WTC11 (cell line): ENCODE data around the gene XNDC1N. TPM values are rescaled to one million over a fixed set of nuclear protein-coding genes. Genes with fewer than 3 reads are reported as not detected.
"Not testable (repeated sequence)": the region's sequence is repeated elsewhere in the genome, so short reads cannot be mapped to it uniquely, and the experiment has no call there.

Experiments used
- ATAC-seq: fragments of 200-7000 bp; cut with Tn5 transposase; 2 replicates; pipeline ENCODE4 v1.10.0; 2021; ENCODE audit warnings: mild to moderate bottlenecking, moderate library complexity
- CTCF ChIA-PET: fragments of 300-600 bp; sonication (Branson Sonifier 250); formaldehyde crosslinking; loops from one replicate; lab custom pipeline; 2021; ENCODE audit warnings: antibody characterized with exemption; lab: Charles Lee
- POLR2A ChIA-PET: fragments of 350-600 bp; sonication (Branson Sonifier 250); formaldehyde crosslinking; loops from one replicate; lab custom pipeline; 2021; ENCODE audit warnings: antibody characterized with exemption; lab: Charles Lee
- DNase-seq: peaks from one replicate; pipeline ENCODE4 v3.0.0; 2021; ENCODE audit warnings: low spot score
- H3K27ac Mint-ChIP-seq: 2 replicates; pipeline ENCODE4 v1.8.0; 2021; ENCODE audit warnings: mixed read lengths
- H3K27me3 Mint-ChIP-seq: 2 replicates; pipeline ENCODE4 v1.8.0; 2021; ENCODE audit warnings: low read depth, mild to moderate bottlenecking, moderate library complexity, mixed read lengths
- H3K36me3 Mint-ChIP-seq: 2 replicates; pipeline ENCODE4 v1.8.0; 2021; ENCODE audit warnings: mixed read lengths
- H3K4me1 Mint-ChIP-seq: 2 replicates; pipeline ENCODE4 v1.8.0; 2022; ENCODE audit warnings: mixed read lengths
- H3K4me3 Mint-ChIP-seq: 2 replicates; pipeline ENCODE4 v1.8.0; 2021; ENCODE audit warnings: mild to moderate bottlenecking, moderate library complexity, mixed read lengths
- H3K9me3 Mint-ChIP-seq: 2 replicates; pipeline ENCODE4 v1.8.0; 2021; ENCODE audit warnings: mixed read lengths
- ATF6 ChIP-seq: sonication (generic); formaldehyde crosslinking; IDR thresholded peaks from 2 replicates; pipeline ENCODE4 v1.8.1; 2023; ENCODE audit warnings: mild to moderate bottlenecking, missing genetic modification reagents
- E2F5 ChIP-seq: sonication (generic); formaldehyde crosslinking; IDR thresholded peaks from 2 replicates; pipeline ENCODE4 v1.8.1; 2022; ENCODE audit warnings: mild to moderate bottlenecking, moderate library complexity, missing genetic modification reagents
- FOXJ3 ChIP-seq: sonication (generic); formaldehyde crosslinking; IDR thresholded peaks from 2 replicates; pipeline ENCODE4 v1.9.0; 2021; ENCODE audit warnings: missing genetic modification reagents, mild to moderate bottlenecking, borderline replicate concordance
- FOXP4 ChIP-seq: sonication (generic); formaldehyde crosslinking; IDR thresholded peaks from 2 replicates; pipeline ENCODE4 v1.8.0; 2022; ENCODE audit warnings: mild to moderate bottlenecking, missing genetic modification reagents
- MAX ChIP-seq: sonication (generic); formaldehyde crosslinking; IDR thresholded peaks from 2 replicates; pipeline ENCODE4 v1.8.0; 2022; ENCODE audit warnings: mild to moderate bottlenecking, missing genetic modification reagents
- MXD4 ChIP-seq: fragments of 250-450 bp; sonication (Bioruptor Pico); IDR thresholded peaks from 2 replicates; pipeline ENCODE4 v1.8.0; 2021; ENCODE audit warnings: mild to moderate bottlenecking, moderate library complexity, borderline replicate concordance
- NFYB ChIP-seq: sonication (generic); formaldehyde crosslinking; conservative IDR thresholded peaks from 2 replicates; pipeline ENCODE4 v1.8.0; 2022; ENCODE audit warnings: low read depth, missing genetic modification reagents
- NR3C1 ChIP-seq: sonication (generic); formaldehyde crosslinking; conservative IDR thresholded peaks from 2 replicates; pipeline ENCODE4 v1.8.1; 2023; ENCODE audit warnings: low read depth, mild to moderate bottlenecking, missing genetic modification reagents
- SOX15 ChIP-seq: fragments of 250-450 bp; sonication (Bioruptor Pico); IDR thresholded peaks from 2 replicates; pipeline ENCODE4 v1.9.0; 2021; ENCODE audit warnings: mild to moderate bottlenecking
- STAT6 ChIP-seq: sonication (generic); formaldehyde crosslinking; conservative IDR thresholded peaks from 2 replicates; pipeline ENCODE4 v1.8.1; 2023; ENCODE audit warnings: mild to moderate bottlenecking, low read depth, missing genetic modification reagents, moderate library complexity
- ZBTB21 ChIP-seq: sonication (generic); formaldehyde crosslinking; IDR thresholded peaks from 2 replicates; pipeline ENCODE4 v1.8.1; 2023; ENCODE audit warnings: mild to moderate bottlenecking, missing genetic modification reagents, borderline replicate concordance
- ZBTB43 ChIP-seq: sonication (generic); formaldehyde crosslinking; IDR thresholded peaks from 2 replicates; pipeline ENCODE4 v1.8.1; 2023; ENCODE audit warnings: mild to moderate bottlenecking, missing genetic modification reagents
- ZNF263 ChIP-seq: sonication (generic); formaldehyde crosslinking; IDR thresholded peaks from 2 replicates; pipeline ENCODE4 v1.8.1; 2022; ENCODE audit warnings: low read depth, mild to moderate bottlenecking, moderate library complexity, missing genetic modification reagents
- total RNA-seq: library from RNA; stranded (reverse); gene quantifications from 3 replicates; pipeline ENCODE4 v1.2.3, GENCODE V29; 2021
- TF ChIP-seq, protein P1 (sequence below): fragments of 250-450 bp; sonication (Bioruptor Pico); IDR thresholded peaks from 2 replicates; pipeline ENCODE4 v1.9.0; 2021; ENCODE audit warnings: mild to moderate bottlenecking, borderline replicate concordance
- TF ChIP-seq, protein P2 (sequence below): fragments of 250-450 bp; sonication (Bioruptor Pico); IDR thresholded peaks from 2 replicates; pipeline ENCODE4 v1.9.0; 2021; ENCODE audit warnings: mild to moderate bottlenecking

XNDC1N gene
- total RNA-seq, 1 experiment from 2014 or later: 10.6 TPM

DNA sequence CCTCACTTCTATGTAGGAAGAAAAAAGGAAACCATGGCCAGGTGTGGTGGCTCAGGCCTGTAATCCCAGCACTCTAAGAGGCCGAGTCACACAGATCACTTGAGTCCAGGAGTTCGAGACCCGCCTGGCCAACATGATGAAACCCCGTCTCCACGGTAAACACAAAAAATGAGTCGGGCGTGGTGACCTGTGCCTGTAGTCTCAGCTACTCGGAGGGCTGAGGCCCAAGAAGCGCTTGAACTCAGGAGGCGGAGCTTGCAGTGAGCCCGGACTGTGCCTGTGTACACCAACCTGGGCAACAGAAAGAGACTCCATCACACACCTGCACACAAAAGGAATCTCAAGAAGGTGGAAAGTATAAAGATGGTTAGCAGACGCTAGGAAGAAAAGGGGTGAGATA is 32.4 kb downstream of the XNDC1N start:
- CTCF ChIA-PET: no interaction called here
- no peak for DNase-seq
- Mint-ChIP-seq H3K27me3 (no peaks in the 10 kb centered on the region), H3K36me3 (peaks cover 30% of the 10 kb centered on the region), H3K27ac (no peak overlapping the region), H3K9me3 (peaks cover 9% of the 10 kb centered on the region), H3K4me3 (no peak overlapping the region), H3K4me1 (peaks cover 4% of the 10 kb centered on the region; the same call in 1 of the 2 replicates)
- ATAC-seq: no peak
- POLR2A ChIA-PET: no interaction called here
- no peak for TF ChIP-seq NFYB (CRISPR knock-in tag)
- TF ChIP-seq ZNF263: no peak
- no peak for TF ChIP-seq SOX15 (CRISPR knock-in tag)
- TF ChIP-seq E2F5 (CRISPR knock-in tag): no peak
- no peak for TF ChIP-seq MAX (CRISPR knock-in tag)
- no peak for TF ChIP-seq FOXP4
- TF ChIP-seq, protein P1, sequence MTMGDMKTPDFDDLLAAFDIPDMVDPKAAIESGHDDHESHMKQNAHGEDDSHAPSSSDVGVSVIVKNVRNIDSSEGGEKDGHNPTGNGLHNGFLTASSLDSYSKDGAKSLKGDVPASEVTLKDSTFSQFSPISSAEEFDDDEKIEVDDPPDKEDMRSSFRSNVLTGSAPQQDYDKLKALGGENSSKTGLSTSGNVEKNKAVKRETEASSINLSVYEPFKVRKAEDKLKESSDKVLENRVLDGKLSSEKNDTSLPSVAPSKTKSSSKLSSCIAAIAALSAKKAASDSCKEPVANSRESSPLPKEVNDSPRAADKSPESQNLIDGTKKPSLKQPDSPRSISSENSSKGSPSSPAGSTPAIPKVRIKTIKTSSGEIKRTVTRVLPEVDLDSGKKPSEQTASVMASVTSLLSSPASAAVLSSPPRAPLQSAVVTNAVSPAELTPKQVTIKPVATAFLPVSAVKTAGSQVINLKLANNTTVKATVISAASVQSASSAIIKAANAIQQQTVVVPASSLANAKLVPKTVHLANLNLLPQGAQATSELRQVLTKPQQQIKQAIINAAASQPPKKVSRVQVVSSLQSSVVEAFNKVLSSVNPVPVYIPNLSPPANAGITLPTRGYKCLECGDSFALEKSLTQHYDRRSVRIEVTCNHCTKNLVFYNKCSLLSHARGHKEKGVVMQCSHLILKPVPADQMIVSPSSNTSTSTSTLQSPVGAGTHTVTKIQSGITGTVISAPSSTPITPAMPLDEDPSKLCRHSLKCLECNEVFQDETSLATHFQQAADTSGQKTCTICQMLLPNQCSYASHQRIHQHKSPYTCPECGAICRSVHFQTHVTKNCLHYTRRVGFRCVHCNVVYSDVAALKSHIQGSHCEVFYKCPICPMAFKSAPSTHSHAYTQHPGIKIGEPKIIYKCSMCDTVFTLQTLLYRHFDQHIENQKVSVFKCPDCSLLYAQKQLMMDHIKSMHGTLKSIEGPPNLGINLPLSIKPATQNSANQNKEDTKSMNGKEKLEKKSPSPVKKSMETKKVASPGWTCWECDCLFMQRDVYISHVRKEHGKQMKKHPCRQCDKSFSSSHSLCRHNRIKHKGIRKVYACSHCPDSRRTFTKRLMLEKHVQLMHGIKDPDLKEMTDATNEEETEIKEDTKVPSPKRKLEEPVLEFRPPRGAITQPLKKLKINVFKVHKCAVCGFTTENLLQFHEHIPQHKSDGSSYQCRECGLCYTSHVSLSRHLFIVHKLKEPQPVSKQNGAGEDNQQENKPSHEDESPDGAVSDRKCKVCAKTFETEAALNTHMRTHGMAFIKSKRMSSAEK (CRISPR knock-in tag): no peak
- no peak for TF ChIP-seq MXD4 (CRISPR knock-in tag)
- no peak for TF ChIP-seq NR3C1
- TF ChIP-seq ZBTB43 (CRISPR knock-in tag): no peak
- TF ChIP-seq FOXJ3 (CRISPR knock-in tag): no peak
- TF ChIP-seq STAT6 (CRISPR knock-in tag): no peak
- TF ChIP-seq ATF6 (CRISPR knock-in tag): no peak
- TF ChIP-seq ZBTB21 (CRISPR knock-in tag): no peak
- TF ChIP-seq, protein P2, sequence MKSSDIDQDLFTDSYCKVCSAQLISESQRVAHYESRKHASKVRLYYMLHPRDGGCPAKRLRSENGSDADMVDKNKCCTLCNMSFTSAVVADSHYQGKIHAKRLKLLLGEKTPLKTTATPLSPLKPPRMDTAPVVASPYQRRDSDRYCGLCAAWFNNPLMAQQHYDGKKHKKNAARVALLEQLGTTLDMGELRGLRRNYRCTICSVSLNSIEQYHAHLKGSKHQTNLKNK (CRISPR knock-in tag): no peak

- H3K4me3 Mint-ChIP-seq, H3K27me3 Mint-ChIP-seq, H3K27ac Mint-ChIP-seq, H3K36me3 Mint-ChIP-seq, ATAC-seq, CTCF ChIA-PET, H3K9me3 Mint-ChIP-seq, POLR2A ChIA-PET, DNase-seq: not testable (repeated sequence)
- H3K4me1 Mint-ChIP-seq: peaks cover 16% of the 10 kb centered on the region
These were observed 39.1 kb downstream of the XNDC1N start for GRCh38 chr11:71889181-71889872.

DNA sequence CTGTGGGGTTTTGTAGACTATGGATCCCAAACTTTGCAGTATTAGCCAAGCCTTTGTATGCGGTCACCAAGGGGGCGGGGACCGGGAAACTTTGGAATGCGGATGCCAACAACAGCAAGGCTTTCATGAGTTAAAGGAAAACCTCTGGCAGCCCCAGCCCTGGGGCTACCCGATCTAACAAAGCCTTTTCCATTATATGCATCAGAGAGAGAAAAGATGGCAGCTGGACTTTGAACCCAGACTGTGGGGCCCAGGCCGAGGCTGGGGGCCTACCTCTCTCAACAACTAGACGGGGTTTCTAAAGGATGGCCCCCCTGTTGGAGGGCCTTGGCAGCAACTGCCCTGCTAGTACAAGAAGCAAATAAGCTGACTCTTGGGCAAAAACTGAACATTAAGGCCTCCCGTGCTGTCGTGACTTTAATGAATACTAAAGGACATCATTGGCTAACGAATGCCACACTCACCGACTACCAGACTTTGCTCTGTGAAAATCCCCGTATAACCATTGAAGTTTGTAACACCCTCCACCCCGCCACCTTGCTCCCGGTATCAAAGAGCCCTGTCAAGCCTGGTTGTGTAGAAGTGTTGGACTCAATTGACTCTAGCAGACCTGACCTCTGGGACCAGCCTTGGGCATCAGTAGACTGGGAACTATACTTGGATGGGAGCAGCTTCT is 39.9 kb downstream of the XNDC1N start:
- H3K36me3 Mint-ChIP-seq, DNase-seq, ATAC-seq, POLR2A ChIA-PET, H3K4me3 Mint-ChIP-seq, H3K27ac Mint-ChIP-seq, H3K9me3 Mint-ChIP-seq, H3K27me3 Mint-ChIP-seq, CTCF ChIA-PET: not testable (repeated sequence)
- peaks cover 16% of the 10 kb centered on the region for H3K4me1 Mint-ChIP-seq
